ENCODE results near the gene SGK2. TPM values are rescaled to one million over a fixed set of nuclear protein-coding genes. Genes with fewer than 3 reads are reported as not detected.

SGK2 gene
- total and polyA plus RNA-seq, 2 of the 13 experiments (the other 11 are each of a cell fraction or from before 2014, with no cell fraction given): 6.2 to 29.4 TPM

DNA sequence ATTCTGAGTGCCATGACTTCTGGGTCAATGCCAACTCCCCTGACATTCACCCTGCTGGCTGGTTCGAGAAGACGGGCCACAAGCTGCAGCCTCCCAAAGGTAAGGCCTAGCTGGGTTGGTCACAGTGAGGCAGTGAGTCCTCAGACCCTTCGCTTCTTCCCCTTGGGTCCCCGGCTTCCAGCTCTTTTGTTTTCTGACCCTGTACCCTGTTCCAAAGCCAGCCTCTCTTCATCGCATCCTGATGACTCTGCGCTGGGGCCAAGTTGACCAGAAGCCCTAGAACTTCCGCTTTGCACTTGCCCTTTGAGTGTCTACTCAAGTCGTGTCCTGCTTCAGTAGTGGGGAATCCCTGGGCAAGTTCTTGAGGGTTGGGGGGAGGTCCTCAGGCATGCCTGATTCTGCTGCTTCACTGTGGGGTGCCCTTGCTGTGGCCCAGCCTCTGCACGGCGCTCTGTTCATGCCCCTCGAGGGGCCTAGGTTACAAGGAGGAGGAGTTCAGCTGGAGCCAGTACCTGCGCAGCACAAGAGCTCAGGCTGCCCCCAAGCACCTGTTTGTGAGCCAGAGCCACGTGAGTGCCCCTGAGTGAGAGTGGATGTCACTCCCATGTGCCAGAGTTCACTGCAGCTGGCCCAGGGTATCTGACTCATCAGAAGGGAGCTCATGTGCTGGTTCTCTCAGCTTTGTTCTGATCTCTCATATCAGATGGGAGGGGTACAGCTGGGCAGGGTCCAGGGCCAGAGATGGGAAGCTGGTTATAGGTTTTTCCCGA, 28.3 kb upstream of the SGK2 start (continued):
- TF ChIP-seq, protein P1, sequence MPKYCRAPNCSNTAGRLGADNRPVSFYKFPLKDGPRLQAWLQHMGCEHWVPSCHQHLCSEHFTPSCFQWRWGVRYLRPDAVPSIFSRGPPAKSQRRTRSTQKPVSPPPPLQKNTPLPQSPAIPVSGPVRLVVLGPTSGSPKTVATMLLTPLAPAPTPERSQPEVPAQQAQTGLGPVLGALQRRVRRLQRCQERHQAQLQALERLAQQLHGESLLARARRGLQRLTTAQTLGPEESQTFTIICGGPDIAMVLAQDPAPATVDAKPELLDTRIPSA (CRISPR knock-in tag; IDR thresholded peaks at IDR 0.05; ENCODE audit: borderline replicate concordance): 0 out of 2 replicates have a peak, but pooled peaks have one; percentile 92
- TF ChIP-seq HOXA5 (CRISPR knock-in tag; IDR thresholded peaks at IDR 0.05) (peak; percentile 39; the same call in 1 of the 2 replicates), YEATS2 (CRISPR knock-in tag; IDR thresholded peaks at IDR 0.05; ENCODE audit: borderline replicate concordance) (peak; percentile 71; the same call in 1 of the 2 replicates), ZNF260 (CRISPR knock-in tag; IDR thresholded peaks at IDR 0.05; ENCODE audit: borderline replicate concordance, low read depth) (no peak), ZNF780A (CRISPR knock-in tag; IDR thresholded peaks at IDR 0.05) (no peak), ZFP1 (CRISPR knock-in tag; IDR thresholded peaks at IDR 0.05) (peak; percentile 79; the same call in 1 of the 2 replicates), ZNF83 (CRISPR knock-in tag; IDR thresholded peaks at IDR 0.05; ENCODE audit: borderline replicate concordance) (peak; percentile 99), MIXL1 (CRISPR knock-in tag; IDR thresholded peaks at IDR 0.05) (peak; percentile 82), PHF5A (CRISPR knock-in tag; IDR thresholded peaks at IDR 0.05; ENCODE audit: low read depth, unreplicated experiment) (peak; percentile 23), ZNF124 (CRISPR knock-in tag; IDR thresholded peaks at IDR 0.05) (peak; percentile 85; the same call in 1 of the 2 replicates), SP140L (CRISPR knock-in tag; IDR thresholded peaks at IDR 0.05; ENCODE audit: borderline replicate concordance) (peak; percentile 79; the same call in 1 of the 2 replicates), AHR (CRISPR knock-in tag; IDR thresholded peaks at IDR 0.05) (peak; percentile 28; the same call in 1 of the 2 replicates), ZNF713 (CRISPR knock-in tag; IDR thresholded peaks at IDR 0.05) (peak; percentile 79; the same call in 1 of the 2 replicates), ARNTL (CRISPR knock-in tag; IDR thresholded peaks at IDR 0.05) (peak; percentile 100), HNRNPLL (IDR thresholded peaks at IDR 0.05; ENCODE audit: low read depth, low read length, poor library complexity, severe bottlenecking) (no peak), MYC (CRISPR knock-in tag; IDR thresholded peaks at IDR 0.05; ENCODE audit: borderline replicate concordance) (peak; percentile 94)
- TF ChIP-seq, protein P2, sequence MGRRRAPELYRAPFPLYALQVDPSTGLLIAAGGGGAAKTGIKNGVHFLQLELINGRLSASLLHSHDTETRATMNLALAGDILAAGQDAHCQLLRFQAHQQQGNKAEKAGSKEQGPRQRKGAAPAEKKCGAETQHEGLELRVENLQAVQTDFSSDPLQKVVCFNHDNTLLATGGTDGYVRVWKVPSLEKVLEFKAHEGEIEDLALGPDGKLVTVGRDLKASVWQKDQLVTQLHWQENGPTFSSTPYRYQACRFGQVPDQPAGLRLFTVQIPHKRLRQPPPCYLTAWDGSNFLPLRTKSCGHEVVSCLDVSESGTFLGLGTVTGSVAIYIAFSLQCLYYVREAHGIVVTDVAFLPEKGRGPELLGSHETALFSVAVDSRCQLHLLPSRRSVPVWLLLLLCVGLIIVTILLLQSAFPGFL (CRISPR knock-in tag; IDR thresholded peaks at IDR 0.05): no peak
- TF ChIP-seq, protein P3, sequence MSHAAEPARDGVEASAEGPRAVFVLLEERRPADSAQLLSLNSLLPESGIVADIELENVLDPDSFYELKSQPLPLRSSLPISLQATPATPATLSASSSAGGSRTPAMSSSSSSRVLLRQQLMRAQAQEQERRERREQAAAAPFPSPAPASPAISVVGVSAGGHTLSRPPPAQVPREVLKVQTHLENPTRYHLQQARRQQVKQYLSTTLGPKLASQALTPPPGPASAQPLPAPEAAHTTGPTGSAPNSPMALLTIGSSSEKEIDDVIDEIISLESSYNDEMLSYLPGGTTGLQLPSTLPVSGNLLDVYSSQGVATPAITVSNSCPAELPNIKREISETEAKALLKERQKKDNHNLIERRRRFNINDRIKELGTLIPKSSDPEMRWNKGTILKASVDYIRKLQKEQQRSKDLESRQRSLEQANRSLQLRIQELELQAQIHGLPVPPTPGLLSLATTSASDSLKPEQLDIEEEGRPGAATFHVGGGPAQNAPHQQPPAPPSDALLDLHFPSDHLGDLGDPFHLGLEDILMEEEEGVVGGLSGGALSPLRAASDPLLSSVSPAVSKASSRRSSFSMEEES (CRISPR knock-in tag; IDR thresholded peaks at IDR 0.05): peak; percentile 97
- TF ChIP-seq, protein P4, sequence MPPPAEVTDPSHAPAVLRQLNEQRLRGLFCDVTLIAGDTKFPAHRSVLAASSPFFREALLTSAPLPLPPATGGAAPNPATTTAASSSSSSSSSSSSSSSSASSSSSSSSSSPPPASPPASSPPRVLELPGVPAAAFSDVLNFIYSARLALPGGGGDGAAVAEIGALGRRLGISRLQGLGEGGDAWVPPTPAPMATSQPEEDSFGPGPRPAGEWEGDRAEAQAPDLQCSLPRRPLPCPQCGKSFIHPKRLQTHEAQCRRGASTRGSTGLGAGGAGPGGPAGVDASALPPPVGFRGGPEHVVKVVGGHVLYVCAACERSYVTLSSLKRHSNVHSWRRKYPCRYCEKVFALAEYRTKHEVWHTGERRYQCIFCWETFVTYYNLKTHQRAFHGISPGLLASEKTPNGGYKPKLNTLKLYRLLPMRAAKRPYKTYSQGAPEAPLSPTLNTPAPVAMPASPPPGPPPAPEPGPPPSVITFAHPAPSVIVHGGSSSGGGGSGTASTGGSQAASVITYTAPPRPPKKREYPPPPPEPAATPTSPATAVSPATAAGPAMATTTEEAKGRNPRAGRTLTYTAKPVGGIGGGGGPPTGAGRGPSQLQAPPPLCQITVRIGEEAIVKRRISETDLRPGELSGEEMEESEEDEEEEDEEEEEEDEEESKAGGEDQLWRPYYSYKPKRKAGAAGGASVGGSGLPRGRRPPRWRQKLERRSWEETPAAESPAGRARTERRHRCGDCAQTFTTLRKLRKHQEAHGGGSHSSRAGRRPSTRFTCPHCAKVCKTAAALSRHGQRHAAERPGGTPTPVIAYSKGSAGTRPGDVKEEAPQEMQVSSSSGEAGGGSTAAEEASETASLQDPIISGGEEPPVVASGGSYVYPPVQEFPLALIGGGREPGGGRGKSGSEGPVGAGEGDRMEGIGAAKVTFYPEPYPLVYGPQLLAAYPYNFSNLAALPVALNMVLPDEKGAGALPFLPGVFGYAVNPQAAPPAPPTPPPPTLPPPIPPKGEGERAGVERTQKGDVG (CRISPR knock-in tag; IDR thresholded peaks at IDR 0.05; ENCODE audit: borderline replicate concordance): peak; percentile 62; the same call in 1 of the 2 replicates
- TF ChIP-seq, protein P5, sequence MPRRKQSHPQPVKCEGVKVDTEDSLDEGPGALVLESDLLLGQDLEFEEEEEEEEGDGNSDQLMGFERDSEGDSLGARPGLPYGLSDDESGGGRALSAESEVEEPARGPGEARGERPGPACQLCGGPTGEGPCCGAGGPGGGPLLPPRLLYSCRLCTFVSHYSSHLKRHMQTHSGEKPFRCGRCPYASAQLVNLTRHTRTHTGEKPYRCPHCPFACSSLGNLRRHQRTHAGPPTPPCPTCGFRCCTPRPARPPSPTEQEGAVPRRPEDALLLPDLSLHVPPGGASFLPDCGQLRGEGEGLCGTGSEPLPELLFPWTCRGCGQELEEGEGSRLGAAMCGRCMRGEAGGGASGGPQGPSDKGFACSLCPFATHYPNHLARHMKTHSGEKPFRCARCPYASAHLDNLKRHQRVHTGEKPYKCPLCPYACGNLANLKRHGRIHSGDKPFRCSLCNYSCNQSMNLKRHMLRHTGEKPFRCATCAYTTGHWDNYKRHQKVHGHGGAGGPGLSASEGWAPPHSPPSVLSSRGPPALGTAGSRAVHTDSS (CRISPR knock-in tag; conservative IDR thresholded peaks at IDR 0.05): no peak

Data from HepG2 (cell line).